BE2C (cell line): ENCODE measurements around the gene SUSD6.

Experiments used
- DNase-seq: peaks from one replicate; pipeline ENCODE4 v3.0.0-alpha.2; 2020
- H3K27me3 ChIP-seq: fragments of 250-450 bp; sonication (Bioruptor Pico); 2 replicates; pipeline ENCODE4 v1.5.1; 2020; ENCODE audit warnings: mild to moderate bottlenecking
- H3K36me3 ChIP-seq: fragments of 250-450 bp; sonication (Bioruptor Pico); 2 replicates; pipeline ENCODE4 v1.5.1; 2020; ENCODE audit warnings: mild to moderate bottlenecking
- H3K4me1 ChIP-seq: fragments of 250-450 bp; sonication (Bioruptor Pico); 2 replicates; pipeline ENCODE4 v1.5.1; 2020
- H3K4me3 ChIP-seq: 2 replicates; pipeline ENCODE4 v1.5.1; 2011; ENCODE audit warnings: low read depth, low read length
- H3K9me3 ChIP-seq: fragments of 250-450 bp; sonication (Bioruptor Pico); 2 replicates; pipeline ENCODE4 v1.5.1; 2020
- CTCF ChIP-seq: IDR thresholded peaks from 2 replicates; pipeline ENCODE4 v1.5.1; 2012; ENCODE audit warnings: mild to moderate bottlenecking, low read depth, low read length

Gene SUSD6

GRCh38 chr14:69666690-69667211 lies 55.4 kb downstream of the SUSD6 start:
- Histone ChIP-seq H3K4me3 (no peak overlapping the region), H3K36me3 (no peaks in the 10 kb centered on the region), H3K9me3 (no peaks in the 10 kb centered on the region), H3K27me3 (no peaks in the 10 kb centered on the region), H3K4me1 (peaks cover 11% of the 10 kb centered on the region)
- DNase-seq, result no peak
- TF ChIP-seq CTCF, result no peak

GRCh38 chr14:69667938-69668335 lies 56.5 kb downstream of the SUSD6 start:
- Histone ChIP-seq H3K27me3 (no peaks in the 10 kb centered on the region), H3K9me3 (no peaks in the 10 kb centered on the region), H3K4me1 (peaks cover 11% of the 10 kb centered on the region), H3K36me3 (no peaks in the 10 kb centered on the region), H3K4me3 (no peak overlapping the region)
- no peak for DNase-seq
- TF ChIP-seq CTCF, result no peak

- no peaks in the 10 kb centered on the region for H3K27me3 ChIP-seq
- no peaks in the 10 kb centered on the region for H3K36me3 ChIP-seq
- no peak overlapping the region for H3K4me3 ChIP-seq
- no peak for TF ChIP-seq CTCF
- H3K9me3 ChIP-seq, result no peaks in the 10 kb centered on the region
- H3K4me1 ChIP-seq, result peaks cover 10% of the 10 kb centered on the region
- no peak for DNase-seq
These were observed 58.0 kb downstream of the SUSD6 start for GRCh38 chr14:69669375-69669774.

- Histone ChIP-seq H3K4me1 (peaks cover 3% of the 10 kb centered on the region), H3K9me3 (no peaks in the 10 kb centered on the region), H3K4me3 (no peak overlapping the region), H3K27me3 (no peaks in the 10 kb centered on the region), H3K36me3 (no peaks in the 10 kb centered on the region)
- DNase-seq, result no peak
- TF ChIP-seq CTCF, result no peak
These were observed 58.7 kb downstream of the SUSD6 start for GRCh38 chr14:69670093-69670492.

- Histone ChIP-seq H3K4me1 (no peaks in the 10 kb centered on the region; the same call in 1 of the 2 replicates), H3K9me3 (no peaks in the 10 kb centered on the region), H3K36me3 (no peaks in the 10 kb centered on the region), H3K4me3 (no peak overlapping the region), H3K27me3 (no peaks in the 10 kb centered on the region)
- TF ChIP-seq CTCF, result no peak
- no peak for DNase-seq
These were observed 60.1 kb downstream of the SUSD6 start for GRCh38 chr14:69671365-69672030.

GRCh38 chr14:69672356-69672755 lies 61.0 kb downstream of the SUSD6 start:
- Histone ChIP-seq H3K36me3 (no peaks in the 10 kb centered on the region), H3K4me3 (no peak overlapping the region), H3K9me3 (no peaks in the 10 kb centered on the region), H3K27me3 (no peaks in the 10 kb centered on the region), H3K4me1 (no peaks in the 10 kb centered on the region; the same call in 1 of the 2 replicates)
- no peak for TF ChIP-seq CTCF
- no peak for DNase-seq
